DMS114 treated with DMSO at 0.1 percent for 48 hours (cell line): ENCODE data around the gene CLIP2.

Source experiments
- DNase-seq: peaks from one replicate; lab custom pipeline; 2025; ENCODE audit not compliant: unreplicated experiment; lab: John Stamatoyannopoulos, UW

The CLIP2 gene

GRCh38 chr7:74269757-74270277, 19.4 kb upstream of the CLIP2 start:
- peak; percentile 36 for DNase-seq

- no peak for DNase-seq
Observed at GRCh38 chr7:74271742-74272141, 17.5 kb upstream of the CLIP2 start.

GRCh38 chr7:74272305-74273038, 16.7 kb upstream of the CLIP2 start:
- no peak for DNase-seq

- DNase-seq, result no peak
Observed at GRCh38 chr7:74275401-74275881, 13.8 kb upstream of the CLIP2 start.

- no peak for DNase-seq
Observed at GRCh38 chr7:74277636-74278035, 11.6 kb upstream of the CLIP2 start.

- no peak for DNase-seq
Observed at GRCh38 chr7:74280985-74281384, 8.2 kb upstream of the CLIP2 start.

GRCh38 chr7:74282748-74283459, 6.3 kb upstream of the CLIP2 start:
- no peak for DNase-seq

GRCh38 chr7:74283858-74284447, 5.3 kb upstream of the CLIP2 start:
- DNase-seq, result no peak

GRCh38 chr7:74284781-74285259, 4.4 kb upstream of the CLIP2 start:
- DNase-seq, result no peak

GRCh38 chr7:74286131-74286530, 3.1 kb upstream of the CLIP2 start:
- no peak for DNase-seq

- no peak for DNase-seq
Observed at GRCh38 chr7:74287303-74288033, 1.7 kb upstream of the CLIP2 start.

- no peak for DNase-seq
Observed at GRCh38 chr7:74288034-74288881, 949 bp upstream of the CLIP2 start.

GRCh38 chr7:74289659-74290552, 699 bp downstream of the CLIP2 start:
- no peak for DNase-seq

GRCh38 chr7:74290553-74290950, 1.3 kb downstream of the CLIP2 start:
- DNase-seq, result no peak

GRCh38 chr7:74290981-74291441, 1.8 kb downstream of the CLIP2 start:
- DNase-seq, result no peak

- DNase-seq, result no peak
Observed at GRCh38 chr7:74291535-74291934, 2.3 kb downstream of the CLIP2 start.

GRCh38 chr7:74292757-74293576, 3.8 kb downstream of the CLIP2 start:
- no peak for DNase-seq

- no peak for DNase-seq
Observed at GRCh38 chr7:74293577-74293908, 4.3 kb downstream of the CLIP2 start.
